A673 (cell line): ENCODE results near the gene SORCS3. TPM values are rescaled to one million over a fixed set of nuclear protein-coding genes. Genes with fewer than 3 reads are reported as not detected.

Experiments
- BruUV-seq: library from RNA; stranded (reverse); fragments of 400-500 nt; replicated peaks from 2 replicates; lab custom pipeline; 2021; lab: Mats Ljungman, UMichigan
- CTCF ChIA-PET: fragments of 300-600 bp; sonication (Branson Sonifier 250); formaldehyde crosslinking; loops from one replicate; lab custom pipeline; 2022; ENCODE audit warnings: antibody characterized with exemption; lab: Charles Lee
- POLR2A ChIA-PET: fragments of 300-600 bp; sonication (Branson Sonifier 250); formaldehyde crosslinking; loops from one replicate; lab custom pipeline; 2022; ENCODE audit warnings: antibody characterized with exemption; ENCODE audit not compliant: low non-redundant PET; lab: Charles Lee
- DNase-seq: peaks from one replicate; pipeline ENCODE4 v3.0.0-alpha.2; 2015; ENCODE audit warnings: low spot score
- H3K27ac ChIP-seq: fragments of 200-600 bp; sonication (generic); 2 replicates; pipeline ENCODE4 v1.5.1; 2016; ENCODE audit warnings: mixed run types, low read depth, mild to moderate bottlenecking, mixed read lengths, antibody characterized with exemption, low read length; ENCODE audit not compliant: poor library complexity, severe bottlenecking
- H3K27me3 ChIP-seq: fragments of 200-600 bp; sonication (generic); replicated peaks from 2 replicates; pipeline ENCODE4 v1.6.1; 2017; ENCODE audit warnings: mixed run types, low read depth, mild to moderate bottlenecking, mixed read lengths, antibody characterized with exemption, low read length; ENCODE audit not compliant: insufficient read depth, poor library complexity
- H3K36me3 ChIP-seq: fragments of 200-600 bp; sonication (generic); 2 replicates; pipeline ENCODE4 v1.6.1; 2016; ENCODE audit warnings: mixed run types, mild to moderate bottlenecking, mixed read lengths, antibody characterized with exemption, low read length; ENCODE audit not compliant: insufficient read depth, poor library complexity, severe bottlenecking
- H3K4me1 ChIP-seq: fragments of 200-600 bp; sonication (generic); 2 replicates; pipeline ENCODE4 v1.6.1; 2017; ENCODE audit warnings: mixed run types, mild to moderate bottlenecking, mixed read lengths, antibody characterized with exemption, low read length; ENCODE audit not compliant: insufficient read depth, poor library complexity, severe bottlenecking
- H3K4me3 ChIP-seq: fragments of 200-600 bp; sonication (generic); 2 replicates; pipeline ENCODE4 v1.5.1; 2016; ENCODE audit warnings: low read depth, mixed run types, mild to moderate bottlenecking, mixed read lengths, low read length; ENCODE audit not compliant: poor library complexity, severe bottlenecking
- H3K9me3 ChIP-seq: fragments of 200-600 bp; sonication (generic); 2 replicates; pipeline ENCODE4 v1.6.1; 2016; ENCODE audit warnings: mixed run types, low read depth, mild to moderate bottlenecking, mixed read lengths, antibody characterized with exemption, low read length; ENCODE audit not compliant: poor library complexity, severe bottlenecking
- CTCF ChIP-seq: fragments of 300-800, 200-600 bp; sonication (generic); conservative IDR thresholded peaks from 2 replicates; pipeline ENCODE4 v1.5.1; 2017; ENCODE audit warnings: low read depth, mild to moderate bottlenecking, antibody characterized with exemption, low read length, moderate library complexity, mixed read lengths
- EZH2 ChIP-seq: fragments of 200-600 bp; sonication (generic); IDR thresholded peaks from 2 replicates; pipeline ENCODE4 v1.6.1; 2017; ENCODE audit warnings: borderline replicate concordance, low read depth, mild to moderate bottlenecking, mixed read lengths, antibody characterized with exemption, low read length; ENCODE audit not compliant: poor library complexity, severe bottlenecking
- intact Hi-C: fragments of 100-400 bp; cut with micrococcal nuclease; formaldehyde crosslinking; loops from one replicate; pipeline ENCODE4 v1.10.0; 2022; ENCODE audit not compliant: unreplicated experiment
- total RNA-seq: library from RNA; stranded (reverse); gene quantifications from 2 replicates; pipeline ENCODE4 v1.2.3, GENCODE V29; 2021

SORCS3 gene
- total RNA-seq, 1 experiment from 2014 or later, result not detected

GRCh38 chr10:104989880-104990279 is 348.8 kb downstream of the SORCS3 start:
- Histone ChIP-seq H3K4me1 (no peaks in the 10 kb centered on the region), H3K4me3 (no peak overlapping the region), H3K27ac (no peak overlapping the region), H3K9me3 (no peaks in the 10 kb centered on the region), H3K27me3 (peaks cover 16% of the 10 kb centered on the region), H3K36me3 (no peaks in the 10 kb centered on the region)
- intact Hi-C loops, result no loop called here
- DNase-seq, result no peak
- POLR2A ChIA-PET, result no interaction called here
- no peak for TF ChIP-seq EZH2
- no peak for TF ChIP-seq CTCF
- BruUV-seq, result no TSS peak
- CTCF ChIA-PET, result no interaction called here

- no peaks in the 10 kb centered on the region for H3K4me1 ChIP-seq
- no TSS peak for BruUV-seq
- no peaks in the 10 kb centered on the region for H3K9me3 ChIP-seq
- H3K27ac ChIP-seq, result no peak overlapping the region
- no peaks in the 10 kb centered on the region for H3K36me3 ChIP-seq
- CTCF ChIA-PET, result no interaction called here
- POLR2A ChIA-PET, result no interaction called here
- TF ChIP-seq EZH2 (no peak), CTCF (no peak)
- peaks cover 24% of the 10 kb centered on the region for H3K27me3 ChIP-seq
- no peak for DNase-seq
- no peak overlapping the region for H3K4me3 ChIP-seq
- intact Hi-C loops, result no loop called here
Observed at GRCh38 chr10:104993085-104993484, 352.0 kb downstream of the SORCS3 start.

GRCh38 chr10:105001269-105001668 is 360.2 kb downstream of the SORCS3 start:
- Histone ChIP-seq H3K27me3 (peaks cover 40% of the 10 kb centered on the region), H3K27ac (no peak overlapping the region), H3K9me3 (no peaks in the 10 kb centered on the region), H3K4me3 (no peak overlapping the region), H3K36me3 (no peaks in the 10 kb centered on the region), H3K4me1 (no peaks in the 10 kb centered on the region)
- ChIA-PET POLR2A (no interaction called here), CTCF (no interaction called here)
- DNase-seq, result no peak
- TF ChIP-seq EZH2 (no peak), CTCF (no peak)
- intact Hi-C loops, result no loop called here
- no TSS peak for BruUV-seq
